22Rv1 (cell line): ENCODE data around the gene GRIN2B.

Experiments
- H3K27ac ChIP-seq: fragments of 450-650 bp; 2 replicates; pipeline ENCODE4 v1.5.1; 2017
- CTCF ChIP-seq: fragments of 450-650 bp; IDR thresholded peaks from 2 replicates; pipeline ENCODE4 v1.5.1; 2017; ENCODE audit warnings: mild to moderate bottlenecking
- ZFX ChIP-seq: fragments of 450-650 bp; IDR thresholded peaks from 2 replicates; pipeline ENCODE4 v1.6.1; 2017; ENCODE audit warnings: antibody characterized with exemption, borderline replicate concordance

Gene GRIN2B

GRCh38 chr12:13981296-13981962, at the start of gene GRIN2B:
TSS of gene GRIN2B (minus strand) at chr12:13981602. CDS start at chr12:13866208, 115,394 bp downstream.
- no peak for TF ChIP-seq ZFX
- no peak for TF ChIP-seq CTCF
- no peak within 1 kb of the TSS for H3K27ac ChIP-seq

GRCh38 chr12:14026537-14026936, 45.1 kb upstream of the GRIN2B start:
- TF ChIP-seq ZFX (no peak), CTCF (no peak)
- no peak overlapping the region for H3K27ac ChIP-seq

- TF ChIP-seq CTCF (no peak), ZFX (no peak)
- H3K27ac ChIP-seq: no peak overlapping the region
Observed at GRCh38 chr12:14024591-14024990, 43.2 kb upstream of the GRIN2B start.

- no peak overlapping the region for H3K27ac ChIP-seq
- no peak for TF ChIP-seq CTCF
- TF ChIP-seq ZFX: no peak
Observed at GRCh38 chr12:14018080-14018479, 36.7 kb upstream of the GRIN2B start.

GRCh38 chr12:14010989-14011388, 29.6 kb upstream of the GRIN2B start:
- TF ChIP-seq CTCF (no peak), ZFX (no peak)
- no peak overlapping the region for H3K27ac ChIP-seq

GRCh38 chr12:14007639-14008038, 26.2 kb upstream of the GRIN2B start:
- no peak overlapping the region for H3K27ac ChIP-seq
- TF ChIP-seq ZFX (no peak), CTCF (no peak)

GRCh38 chr12:13992585-13992984, 11.2 kb upstream of the GRIN2B start:
- no peak for TF ChIP-seq CTCF
- TF ChIP-seq ZFX: no peak
- no peak overlapping the region for H3K27ac ChIP-seq
